IPS DF 6.9 (cell line): ENCODE measurements around the gene RASGRP3.

Experiments
- DNase-seq: peaks from one replicate; pipeline ENCODE4 v3.0.0-alpha.2; 2013; ENCODE audit warnings: low read depth, low spot score
- H3K27ac ChIP-seq: one replicate; pipeline ENCODE4 v1.5.1; 2013; ENCODE audit warnings: low read length, control low read depth
- H3K27me3 ChIP-seq: 2 replicates; pipeline ENCODE4 v1.6.1; 2013; ENCODE audit warnings: mild to moderate bottlenecking, low read length; ENCODE audit not compliant: control insufficient read depth, insufficient read depth
- H3K36me3 ChIP-seq: 2 replicates; pipeline ENCODE4 v1.6.1; 2013; ENCODE audit warnings: low read length; ENCODE audit not compliant: control insufficient read depth, insufficient read depth
- H3K4me1 ChIP-seq: 2 replicates; pipeline ENCODE4 v1.6.1; 2013; ENCODE audit warnings: low read length; ENCODE audit not compliant: control insufficient read depth, insufficient read depth
- H3K4me3 ChIP-seq: 2 replicates; pipeline ENCODE4 v1.5.1; 2013; ENCODE audit warnings: mild to moderate bottlenecking, low read length
- H3K9me3 ChIP-seq: 2 replicates; pipeline ENCODE4 v1.6.1; 2013; ENCODE audit warnings: low read length, inconsistent platforms; ENCODE audit not compliant: control insufficient read depth, insufficient read depth
- WGBS: extraction: QIAGEN DNeasy Blood & Tissue Kit; methylation state at CpG from one replicate; pipeline ENCODE4 v1.1.7; 2013; ENCODE audit warnings: mixed read lengths, missing lambda C conversion rate; ENCODE audit not compliant: insufficient read length, insufficient coverage; 5-methylcytosine and 5-hydroxymethylcytosine counted together

RASGRP3 gene

DNA sequence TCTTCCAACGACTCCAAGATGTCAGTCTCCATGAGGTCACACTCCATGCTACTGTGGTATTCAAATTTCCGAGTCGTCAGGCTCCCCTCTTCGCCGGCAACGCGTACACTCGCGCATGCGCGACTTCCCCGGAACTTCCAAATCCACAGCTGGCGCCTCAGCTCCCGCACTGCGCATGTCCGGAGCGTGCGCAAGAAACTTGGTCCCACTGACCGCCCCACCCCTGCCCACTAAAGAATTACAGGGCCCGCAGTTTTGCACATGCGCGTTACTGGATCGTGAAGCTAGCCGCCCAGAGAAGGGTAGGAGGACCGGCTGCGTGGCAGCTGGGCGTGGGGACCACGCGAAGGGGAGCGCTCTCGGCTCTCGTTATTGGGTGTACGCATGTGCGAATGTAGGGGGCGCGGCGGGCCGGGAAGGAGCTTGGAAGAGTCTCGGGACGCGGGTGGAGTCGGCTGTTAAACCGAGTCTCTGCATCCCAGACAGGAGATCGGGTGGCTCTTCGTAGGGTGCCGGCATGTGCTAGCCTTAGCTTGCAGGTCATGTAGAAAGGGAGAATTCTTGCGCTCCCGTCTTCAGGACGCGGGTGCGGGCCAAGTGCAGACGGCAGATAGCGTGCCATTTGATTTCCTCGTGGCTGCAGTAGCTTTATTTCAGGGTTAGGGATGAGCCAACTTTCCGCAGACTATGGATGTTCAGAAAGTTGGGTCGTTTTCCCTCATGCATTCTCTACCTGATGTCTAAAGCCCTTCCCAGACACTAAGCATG lies 122.9 kb downstream of the RASGRP3 start, which contains the start of gene FAM98A:
Gene FAM98A, minus strand, starts transcription at position 125 of the 768 bp plus-strand sequence. Its CDS starts 78 bp downstream, at position 47.
- Histone ChIP-seq H3K36me3 (no peaks in the 10 kb centered on the region), H3K4me1 (no peaks in the 10 kb centered on the region; the same call in 1 of the 2 replicates), H3K27me3 (no peaks in the 10 kb centered on the region), H3K4me3 (peak within 1 kb of the TSS; percentile 53), H3K27ac (no peak within 1 kb of the TSS), H3K9me3 (no peaks in the 10 kb centered on the region)
- no CpG with 5 or more reads among the region's 56 CpGs for WGBS
- DNase-seq, result peak; percentile 95

GRCh38 chr2:33599943-33600192 lies 123.4 kb downstream of the RASGRP3 start:
- Histone ChIP-seq H3K27me3 (no peaks in the 10 kb centered on the region), H3K27ac (no peak overlapping the region), H3K36me3 (no peaks in the 10 kb centered on the region), H3K9me3 (no peaks in the 10 kb centered on the region), H3K4me1 (no peaks in the 10 kb centered on the region; the same call in 1 of the 2 replicates), H3K4me3 (peak overlapping the region; percentile 53; the same call in 1 of the 2 replicates)
- DNase-seq, result no peak
- WGBS, result no CpG with 5 or more reads among the region's 3 CpGs

DNA sequence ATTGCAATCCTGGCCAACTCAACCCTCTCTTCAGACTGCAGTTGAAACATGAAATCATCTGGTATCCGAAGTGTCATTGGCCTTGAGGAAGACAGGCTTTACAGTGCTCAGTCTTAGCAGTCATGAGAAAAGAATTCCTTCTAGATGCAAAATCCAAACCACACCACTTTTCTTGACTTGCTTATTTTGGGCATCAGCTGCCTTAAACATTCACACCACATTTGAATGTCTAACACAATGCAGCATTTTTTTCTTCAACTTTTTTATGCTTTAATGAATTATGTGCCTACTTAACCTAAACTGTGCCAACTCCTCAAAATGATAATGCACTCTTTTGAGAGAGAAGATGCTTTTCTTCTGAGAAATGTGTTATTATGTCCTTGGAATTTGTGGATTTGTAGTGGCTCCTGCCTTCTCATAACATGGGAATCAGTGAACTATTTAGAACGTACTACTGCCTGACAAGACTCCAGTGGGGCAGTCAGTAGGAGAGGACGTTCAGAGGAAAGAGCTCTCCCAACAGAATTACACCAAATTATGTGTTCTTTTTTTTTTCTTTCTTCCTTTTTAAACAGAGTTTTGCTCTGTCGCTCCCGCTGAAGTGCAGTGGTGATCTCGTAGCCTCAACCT lies 125.9 kb downstream of the RASGRP3 start:
- Histone ChIP-seq H3K4me1 (no peaks in the 10 kb centered on the region; the same call in 1 of the 2 replicates), H3K9me3 (no peaks in the 10 kb centered on the region), H3K36me3 (no peaks in the 10 kb centered on the region; the same call in 1 of the 2 replicates), H3K27me3 (no peaks in the 10 kb centered on the region), H3K27ac (no peak overlapping the region), H3K4me3 (no peak overlapping the region)
- no CpG with 5 or more reads among the region's 6 CpGs for WGBS
- no peak for DNase-seq

GRCh38 chr2:33603416-33603815 lies 127.0 kb downstream of the RASGRP3 start:
- DNase-seq, result no peak
- no peaks in the 10 kb centered on the region; the same call in 1 of the 2 replicates for H3K36me3 ChIP-seq
- no CpG with 5 or more reads among the region's 3 CpGs for WGBS
- H3K27ac ChIP-seq, result no peak overlapping the region
- no peaks in the 10 kb centered on the region for H3K27me3 ChIP-seq
- H3K4me3 ChIP-seq, result no peak overlapping the region
- H3K9me3 ChIP-seq, result no peaks in the 10 kb centered on the region
- peaks cover 1% of the 10 kb centered on the region; the same call in 1 of the 2 replicates for H3K4me1 ChIP-seq

DNA sequence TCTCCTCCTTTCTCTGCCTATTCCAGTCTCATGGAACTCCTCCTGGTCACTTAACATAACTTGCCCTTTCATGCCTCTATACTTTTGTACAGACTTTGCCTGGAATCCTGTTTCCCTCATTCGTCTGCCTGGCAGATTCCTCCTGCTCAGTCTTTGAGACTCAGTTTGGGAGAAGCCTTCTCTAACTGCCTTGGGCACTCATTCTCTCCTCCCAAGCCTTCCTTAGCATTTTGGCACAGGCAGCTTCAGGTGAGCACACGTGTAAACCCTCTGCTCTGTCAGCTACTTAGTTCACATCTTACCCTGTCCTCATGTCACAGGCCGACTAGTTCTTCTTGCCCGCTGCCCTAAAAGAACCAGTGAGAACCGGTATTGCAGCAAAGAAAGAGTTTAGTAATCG lies 128.6 kb downstream of the RASGRP3 start:
- no CpG with 5 or more reads among the region's 6 CpGs for WGBS
- H3K4me1 ChIP-seq, result peaks cover 1% of the 10 kb centered on the region; the same call in 1 of the 2 replicates
- H3K4me3 ChIP-seq, result no peak overlapping the region
- no peaks in the 10 kb centered on the region for H3K9me3 ChIP-seq
- H3K27me3 ChIP-seq, result no peaks in the 10 kb centered on the region
- DNase-seq, result no peak
- H3K27ac ChIP-seq, result no peak overlapping the region
- no peaks in the 10 kb centered on the region; the same call in 1 of the 2 replicates for H3K36me3 ChIP-seq

DNA sequence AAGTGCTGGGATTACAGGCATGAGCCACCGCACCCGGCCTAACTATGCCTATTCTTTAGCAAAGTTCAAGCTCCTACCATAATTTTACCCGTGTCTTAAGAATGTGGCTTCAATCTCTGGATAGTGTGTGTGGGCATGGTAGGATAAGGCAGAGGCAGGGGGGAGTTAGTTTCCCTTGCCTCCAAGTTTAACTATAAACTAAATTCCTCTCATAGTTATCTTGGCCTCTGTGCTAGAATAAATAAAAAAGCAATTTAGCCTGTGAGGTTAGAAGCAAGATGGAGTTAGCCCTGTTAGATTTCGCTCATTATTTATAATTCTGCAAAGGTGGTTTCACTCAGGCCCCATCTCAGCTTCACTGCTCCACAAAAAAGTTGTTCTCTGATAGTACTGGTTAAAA lies 129.7 kb downstream of the RASGRP3 start:
- H3K9me3 ChIP-seq, result peaks cover 2% of the 10 kb centered on the region
- H3K4me1 ChIP-seq, result peaks cover 1% of the 10 kb centered on the region; the same call in 1 of the 2 replicates
- no peaks in the 10 kb centered on the region for H3K27me3 ChIP-seq
- no CpG with 5 or more reads among the region's 4 CpGs for WGBS
- no peak overlapping the region for H3K27ac ChIP-seq
- no peak for DNase-seq
- H3K36me3 ChIP-seq, result peaks cover 7% of the 10 kb centered on the region; the same call in 1 of the 2 replicates
- H3K4me3 ChIP-seq, result no peak overlapping the region

- Histone ChIP-seq H3K9me3 (peaks cover 4% of the 10 kb centered on the region), H3K27ac (peak overlapping the region; percentile 16), H3K4me1 (peaks cover 1% of the 10 kb centered on the region; the same call in 1 of the 2 replicates), H3K36me3 (peaks cover 10% of the 10 kb centered on the region; the same call in 1 of the 2 replicates), H3K4me3 (no peak overlapping the region), H3K27me3 (no peaks in the 10 kb centered on the region)
- no peak for DNase-seq
- WGBS, result no CpG with 5 or more reads among the region's 7 CpGs
These were observed 130.2 kb downstream of the RASGRP3 start for GRCh38 chr2:33606622-33607021.

GRCh38 chr2:33607251-33607721 lies 130.8 kb downstream of the RASGRP3 start:
- Histone ChIP-seq H3K4me1 (peaks cover 1% of the 10 kb centered on the region; the same call in 1 of the 2 replicates), H3K4me3 (no peak overlapping the region), H3K27me3 (no peaks in the 10 kb centered on the region), H3K27ac (no peak overlapping the region), H3K36me3 (peaks cover 10% of the 10 kb centered on the region; the same call in 1 of the 2 replicates), H3K9me3 (peaks cover 4% of the 10 kb centered on the region)
- no CpG with 5 or more reads among the region's 4 CpGs for WGBS
- DNase-seq, result peak; percentile 68

- no CpG with 5 or more reads among the region's 2 CpGs for WGBS
- H3K4me1 ChIP-seq, result peaks cover 1% of the 10 kb centered on the region; the same call in 1 of the 2 replicates
- peaks cover 10% of the 10 kb centered on the region; the same call in 1 of the 2 replicates for H3K36me3 ChIP-seq
- no peak overlapping the region for H3K4me3 ChIP-seq
- peaks cover 4% of the 10 kb centered on the region for H3K9me3 ChIP-seq
- H3K27ac ChIP-seq, result peak overlapping the region; percentile 66
- no peak for DNase-seq
- H3K27me3 ChIP-seq, result no peaks in the 10 kb centered on the region
These were observed 131.5 kb downstream of the RASGRP3 start for GRCh38 chr2:33607905-33608304.

GRCh38 chr2:33614190-33614589 lies 137.7 kb downstream of the RASGRP3 start:
- no peak overlapping the region for H3K27ac ChIP-seq
- H3K27me3 ChIP-seq, result no peaks in the 10 kb centered on the region
- no peak for DNase-seq
- H3K4me1 ChIP-seq, result no peaks in the 10 kb centered on the region
- peaks cover 12% of the 10 kb centered on the region; the same call in 1 of the 2 replicates for H3K36me3 ChIP-seq
- H3K9me3 ChIP-seq, result peaks cover 4% of the 10 kb centered on the region
- no peak overlapping the region for H3K4me3 ChIP-seq
